Measurements from ENCODE around the gene SBF2.
"Not testable (repeated sequence)": the region's sequence is repeated elsewhere in the genome, so short reads cannot be mapped to it uniquely, and the experiment has no call there.

SBF2 gene

DNA sequence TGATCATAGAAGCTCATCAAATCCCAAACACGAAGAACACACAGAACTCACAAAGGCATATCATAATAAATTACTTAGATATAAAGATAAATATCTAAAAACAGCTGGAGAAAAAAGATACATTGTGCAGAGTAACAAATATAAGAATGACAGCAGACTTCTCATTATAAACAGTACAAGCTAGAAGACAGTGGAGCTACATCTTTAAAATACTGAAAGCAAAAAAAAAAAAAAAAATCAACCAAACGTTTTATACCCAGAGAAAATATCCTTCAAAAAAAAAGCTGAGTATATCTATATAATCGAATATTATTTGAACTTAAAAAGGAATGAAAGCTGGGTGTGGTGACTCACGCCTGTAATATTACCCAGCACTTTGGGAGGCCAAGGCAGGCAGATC lies 90.0 kb downstream of the SBF2 start:
- no peak for DNase-seq (ENCODE audit: low read depth in 1 of 2, low spot score in 1 of 2)

- DNase-seq (ENCODE audit: low read depth in 1 of 2, low spot score in 1 of 2): no peak
Observed at GRCh38 chr11:10201343-10201742, 92.7 kb downstream of the SBF2 start.

DNA sequence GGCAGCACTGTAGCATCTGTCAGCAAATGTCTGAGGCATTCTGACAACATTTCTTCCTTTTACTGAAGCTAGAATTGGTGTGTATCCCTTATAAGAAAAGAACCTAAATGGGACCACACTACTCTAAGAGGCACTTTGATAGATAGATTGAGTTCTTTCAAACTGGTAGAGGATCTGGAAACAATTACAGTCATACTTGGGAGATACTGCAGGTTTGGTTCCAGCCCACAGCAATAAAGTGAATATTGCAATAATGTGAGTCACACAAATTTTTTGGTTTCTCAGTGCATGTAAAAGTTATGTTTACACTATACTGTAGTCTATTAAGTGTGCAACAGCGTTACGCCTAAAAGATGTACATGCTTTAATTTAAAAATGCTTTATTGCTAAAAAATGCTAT lies 96.9 kb downstream of the SBF2 start:
- no peak for DNase-seq (ENCODE audit: low read depth in 1 of 2, low spot score in 1 of 2)

GRCh38 chr11:10192036-10192435 lies 102.0 kb downstream of the SBF2 start:
- DNase-seq (ENCODE audit: low read depth in 1 of 2, low spot score in 1 of 2): no peak

- no peak for DNase-seq (ENCODE audit: low read depth in 1 of 2, low spot score in 1 of 2)
Observed at GRCh38 chr11:10181811-10182210, 112.2 kb downstream of the SBF2 start.

DNA sequence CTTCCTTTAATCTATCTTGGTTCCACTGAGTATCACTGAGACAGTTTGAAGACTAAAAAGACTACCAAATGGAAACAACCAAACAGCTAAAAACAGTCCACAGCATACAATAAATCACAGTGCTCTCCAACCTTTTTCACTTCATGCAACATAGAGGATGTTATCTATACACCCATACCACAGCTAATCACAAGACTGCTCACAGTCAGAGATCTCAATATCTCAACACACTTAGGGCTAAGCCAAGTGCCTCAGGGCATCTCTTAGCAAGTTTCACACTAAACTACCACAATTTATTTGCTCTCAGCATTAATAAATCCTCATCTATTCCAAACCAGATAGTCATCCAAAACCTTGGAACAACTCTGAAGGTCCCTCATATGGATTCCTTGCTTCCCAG lies 129.4 kb downstream of the SBF2 start:
- no peak for DNase-seq (ENCODE audit: low read depth in 1 of 2, low spot score in 1 of 2)

DNA sequence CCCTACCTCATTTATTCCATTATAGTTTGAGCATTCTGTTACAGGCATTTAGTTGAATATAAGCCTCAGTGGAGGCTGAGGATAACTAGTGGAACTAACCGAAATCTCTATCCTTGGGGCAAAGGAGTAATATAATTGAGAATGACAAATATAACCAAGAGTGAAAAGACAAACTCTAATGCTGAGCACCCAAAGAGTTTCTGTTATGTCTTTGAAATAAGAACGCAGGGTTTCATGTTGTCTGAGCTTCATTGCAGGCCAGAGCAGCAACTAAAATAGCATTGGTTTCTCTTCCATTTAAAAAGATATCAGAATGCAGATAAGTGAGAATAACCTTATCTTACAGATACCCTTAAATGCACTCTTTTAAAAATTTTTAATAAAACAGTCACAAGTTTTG lies 131.8 kb downstream of the SBF2 start:
- no peak for DNase-seq (ENCODE audit: low read depth in 1 of 2, low spot score in 1 of 2)

- no peak for DNase-seq (ENCODE audit: low read depth in 1 of 2, low spot score in 1 of 2)
Observed at GRCh38 chr11:10160350-10160749, 133.7 kb downstream of the SBF2 start.

DNA sequence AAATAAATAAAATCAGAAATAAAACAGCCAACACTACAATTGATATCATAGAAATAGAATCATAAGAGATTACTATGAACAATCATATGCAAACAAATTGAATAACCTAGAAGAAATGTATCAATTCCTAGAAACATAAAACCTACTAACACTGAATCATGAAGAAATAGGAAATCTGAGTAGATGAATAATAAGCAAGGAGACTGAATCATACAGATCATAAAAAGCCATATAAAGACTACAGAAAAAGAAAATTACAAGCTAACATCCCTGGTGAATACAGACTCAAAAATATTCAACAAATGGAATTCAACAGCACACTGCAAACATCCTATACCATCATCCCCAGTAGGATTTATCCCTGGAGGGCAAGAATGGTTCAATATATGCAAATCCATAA lies 135.6 kb downstream of the SBF2 start:
- no peak for DNase-seq (ENCODE audit: low read depth in 1 of 2, low spot score in 1 of 2)

DNA sequence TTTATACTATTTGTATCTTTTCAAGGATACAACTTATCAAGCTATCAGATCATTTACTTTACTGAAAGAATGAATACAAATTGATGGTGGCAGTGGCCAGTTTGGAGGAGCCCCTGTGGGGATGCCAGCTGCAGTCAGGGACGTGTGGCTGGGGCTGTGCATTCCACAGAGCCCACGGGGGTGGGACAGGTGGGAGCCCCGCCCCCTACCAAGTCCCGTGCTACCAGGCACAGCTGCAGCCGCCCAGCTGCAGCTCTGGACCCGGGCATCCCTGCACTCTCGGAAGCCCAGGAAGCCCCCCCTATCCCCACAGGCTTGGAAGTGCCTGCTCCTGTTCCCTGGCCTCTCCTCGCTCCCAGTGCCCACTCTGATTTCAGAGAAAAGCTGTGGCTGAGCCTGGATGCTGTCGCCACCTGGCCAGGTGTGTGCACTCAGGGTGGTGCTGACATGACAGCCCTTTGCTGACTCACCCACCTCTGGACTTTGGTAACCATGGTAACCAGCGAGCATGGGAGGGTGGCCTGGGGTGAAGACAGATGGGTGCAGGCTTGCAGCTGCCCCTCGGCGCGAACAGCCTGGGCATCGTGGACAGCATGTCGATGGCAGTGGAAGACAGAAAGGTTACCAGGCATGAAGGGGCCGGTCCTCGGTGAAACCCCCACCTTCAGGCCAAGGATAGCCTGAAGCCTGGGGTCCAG lies 138.1 kb downstream of the SBF2 start:
- no peak for DNase-seq (ENCODE audit: low read depth in 1 of 2, low spot score in 1 of 2)

DNA sequence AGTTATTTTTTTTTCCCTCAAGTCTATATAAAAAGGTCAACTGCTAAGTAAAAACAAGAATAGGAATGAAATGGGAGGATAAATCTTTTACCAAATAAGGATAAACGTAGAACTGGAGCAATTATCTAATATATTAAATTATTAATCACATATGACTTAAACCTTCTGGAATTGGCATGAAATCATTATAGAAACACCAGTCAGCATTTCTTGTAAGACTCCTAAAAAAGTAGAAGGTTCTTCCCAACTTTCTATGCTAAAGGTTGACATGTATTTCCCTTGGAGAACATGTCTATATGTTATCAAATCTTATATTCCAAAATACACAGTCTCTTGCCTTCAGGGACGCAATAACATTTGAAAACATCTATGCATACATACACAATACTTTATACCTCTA lies 143.2 kb downstream of the SBF2 start:
- DNase-seq (ENCODE audit: low read depth in 1 of 2, low spot score in 1 of 2): no peak

GRCh38 chr11:10149553-10149952 lies 144.5 kb downstream of the SBF2 start:
- DNase-seq (ENCODE audit: low read depth in 1 of 2, low spot score in 1 of 2): no peak

DNA sequence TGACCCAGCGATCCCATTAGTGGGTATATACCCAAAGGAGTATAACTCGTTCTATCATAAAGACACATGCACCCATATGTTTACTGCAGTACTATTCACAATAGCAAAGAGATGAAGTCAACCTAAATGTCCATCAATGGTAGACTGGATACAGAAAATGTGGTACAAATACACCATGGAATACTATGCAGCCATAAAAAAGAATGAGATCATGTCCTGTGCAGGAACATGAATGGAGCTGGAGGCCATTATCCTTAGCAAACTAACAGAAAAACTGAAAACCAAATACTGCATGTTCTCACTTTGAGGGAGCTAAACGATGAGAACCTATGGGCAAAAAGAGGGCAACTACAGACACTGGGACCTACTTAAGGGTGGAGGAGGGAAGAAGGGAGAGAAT lies 146.8 kb downstream of the SBF2 start:
- no peak for DNase-seq (ENCODE audit: low read depth in 1 of 2, low spot score in 1 of 2)

DNA sequence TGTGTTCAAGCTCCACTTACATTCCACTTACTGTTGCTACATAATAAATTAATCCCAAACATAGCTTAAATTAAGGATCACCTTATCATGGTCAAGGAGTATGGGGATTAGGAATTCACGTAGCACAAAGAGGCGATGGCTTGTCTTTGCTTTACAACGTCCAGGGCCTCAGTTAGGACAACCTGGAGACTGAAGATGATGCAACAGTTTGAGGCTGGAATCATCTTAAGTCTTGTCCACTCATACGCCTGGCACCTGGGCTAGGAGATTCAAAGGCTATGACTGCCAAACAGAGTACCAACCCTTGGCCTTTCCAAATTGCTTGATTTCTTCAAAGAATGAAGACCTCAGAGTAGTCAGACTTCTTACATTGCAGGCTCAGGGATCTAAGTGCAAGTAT lies 149.1 kb downstream of the SBF2 start:
- no peak for DNase-seq (ENCODE audit: low read depth in 1 of 2, low spot score in 1 of 2)

DNA sequence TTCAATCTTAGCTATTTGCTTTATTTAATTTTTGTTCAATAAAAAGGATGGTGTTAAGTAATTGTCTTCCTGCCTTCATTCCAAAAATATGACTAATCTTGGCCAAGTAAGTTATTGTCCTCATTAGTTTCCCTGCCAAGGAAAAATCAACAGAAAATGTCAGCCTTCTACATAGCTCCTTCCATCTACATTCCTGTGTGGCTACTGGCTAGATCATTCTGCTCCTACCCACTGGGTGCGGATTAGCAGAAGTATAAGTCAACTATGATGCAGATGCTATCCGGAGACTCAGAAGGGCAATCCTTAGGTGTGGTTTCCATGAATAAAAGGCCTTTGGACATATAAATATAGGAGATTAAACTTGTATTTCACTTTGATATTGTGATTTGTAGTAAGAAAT lies 154.4 kb downstream of the SBF2 start:
- DNase-seq (ENCODE audit: low read depth in 1 of 2, low spot score in 1 of 2): no peak

GRCh38 chr11:10139143-10139542 lies 154.9 kb downstream of the SBF2 start:
- DNase-seq (ENCODE audit: low read depth in 1 of 2, low spot score in 1 of 2): no peak

DNA sequence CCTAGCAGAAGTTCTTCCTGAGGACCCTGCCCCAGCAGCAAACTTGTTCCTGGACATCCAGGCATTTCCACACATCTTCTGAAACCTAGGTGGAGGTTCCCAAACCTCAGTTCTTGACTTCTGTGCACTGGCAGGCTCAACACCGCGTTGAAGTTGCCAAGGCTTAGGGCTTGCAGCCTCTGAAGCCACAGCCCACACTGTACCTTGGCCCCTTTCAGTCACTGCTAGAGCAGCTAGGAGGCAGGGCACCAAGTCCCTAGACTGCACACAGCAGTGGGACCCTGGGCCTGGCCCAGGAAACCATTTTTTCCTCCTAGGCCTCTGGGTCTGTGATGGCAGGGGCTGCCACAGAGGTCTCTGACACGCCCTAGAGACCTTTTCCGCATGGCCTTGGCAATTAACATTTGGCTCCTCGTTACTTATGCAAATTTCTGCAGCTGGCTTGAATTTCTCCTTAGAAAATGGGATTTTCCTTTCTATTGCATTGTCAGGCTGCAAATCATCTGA lies 159.0 kb downstream of the SBF2 start:
- DNase-seq (ENCODE audit: low read depth in 1 of 2, low spot score in 1 of 2): no peak

DNA sequence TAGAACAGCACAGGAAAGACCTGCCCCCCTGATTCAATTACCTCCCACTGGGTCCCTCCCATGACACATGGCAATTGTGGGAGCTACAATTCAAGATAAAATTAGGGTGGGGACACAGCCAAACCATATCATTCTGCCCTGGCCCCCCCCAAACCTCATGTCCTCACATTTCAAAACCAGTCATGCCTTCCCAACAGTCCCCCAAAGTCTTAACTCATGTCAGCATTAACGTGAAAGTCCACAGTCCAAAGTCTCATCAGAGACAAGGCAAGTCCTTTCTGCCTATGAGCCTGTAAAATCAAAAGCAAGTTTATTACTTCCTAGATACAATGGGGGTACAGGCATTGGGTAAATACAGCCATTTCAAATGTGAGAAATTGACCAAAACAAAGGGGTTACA lies 159.8 kb downstream of the SBF2 start:
- not testable (repeated sequence) for DNase-seq (ENCODE audit: low read depth in 1 of 2, low spot score in 1 of 2)

DNA sequence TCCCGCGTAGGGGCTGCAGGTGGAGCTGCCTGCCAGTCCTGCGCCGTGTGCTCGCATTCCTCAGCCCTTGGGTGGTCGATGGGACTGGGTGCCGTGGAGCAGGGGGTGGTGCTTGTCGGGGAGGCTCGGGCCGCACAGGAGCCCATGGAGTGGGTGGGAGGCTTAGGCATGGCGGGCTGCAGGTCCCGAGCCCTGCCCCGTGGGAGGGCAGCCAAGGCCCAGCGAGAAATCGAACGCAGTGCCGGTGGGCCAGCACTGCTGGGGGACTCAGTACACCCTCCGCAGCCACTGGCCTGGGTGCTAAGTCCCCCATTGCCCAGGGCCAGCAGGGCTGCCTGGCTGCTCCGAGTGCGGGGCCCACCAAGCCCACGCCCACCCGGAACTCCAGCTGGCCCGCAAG lies 160.8 kb downstream of the SBF2 start:
- DNase-seq (ENCODE audit: low read depth in 1 of 2, low spot score in 1 of 2): not testable (repeated sequence)

GRCh38 chr11:10130875-10131274 lies 163.1 kb downstream of the SBF2 start:
- DNase-seq (ENCODE audit: low read depth in 1 of 2, low spot score in 1 of 2): no peak

DNA sequence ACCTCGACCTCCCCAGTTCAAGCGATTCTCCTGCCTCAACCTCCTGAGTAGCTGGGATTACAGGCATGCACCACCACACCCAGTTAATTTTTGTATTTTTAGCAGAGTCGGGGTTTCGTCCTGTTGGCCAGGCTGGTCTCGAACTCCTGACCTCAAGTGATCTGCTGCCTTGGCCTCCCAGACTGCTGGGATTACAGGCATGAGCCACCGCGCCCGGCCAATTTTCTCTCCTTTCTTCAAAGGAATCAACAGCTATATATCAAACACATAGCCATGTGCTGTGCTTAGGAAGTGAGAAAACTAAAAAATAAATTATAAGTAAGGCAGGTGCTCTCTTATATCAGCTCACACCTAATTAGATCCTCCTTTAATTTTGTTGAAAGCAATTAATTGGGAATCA lies 164.8 kb downstream of the SBF2 start:
- not testable (repeated sequence) for DNase-seq (ENCODE audit: low read depth in 1 of 2, low spot score in 1 of 2)

- no peak for DNase-seq (ENCODE audit: low read depth in 1 of 2, low spot score in 1 of 2)
Observed at GRCh38 chr11:10125522-10126133, 168.4 kb downstream of the SBF2 start.
